DMS53 treated with DMSO at 0.1 percent for 48 hours (cell line): ENCODE data around the gene IL1RAPL2.

Experiments
- DNase-seq: peaks from one replicate; lab custom pipeline; 2025; ENCODE audit not compliant: unreplicated experiment; lab: John Stamatoyannopoulos, UW

IL1RAPL2 gene

GRCh38 chrX:105263801-105264200, 697.8 kb downstream of the IL1RAPL2 start:
- DNase-seq = no peak

GRCh38 chrX:105265093-105265492, 699.1 kb downstream of the IL1RAPL2 start:
- DNase-seq = no peak

GRCh38 chrX:105266456-105266855, 700.5 kb downstream of the IL1RAPL2 start:
- no peak for DNase-seq

GRCh38 chrX:105267167-105267566, 701.2 kb downstream of the IL1RAPL2 start:
- DNase-seq = no peak

- DNase-seq = no peak
Measured at GRCh38 chrX:105269386-105269785, 703.4 kb downstream of the IL1RAPL2 start.

GRCh38 chrX:105273326-105273725, 707.3 kb downstream of the IL1RAPL2 start:
- DNase-seq = no peak

- no peak for DNase-seq
Measured at GRCh38 chrX:105274091-105274490, 708.1 kb downstream of the IL1RAPL2 start.

- no peak for DNase-seq
Measured at GRCh38 chrX:105277132-105277531, 711.1 kb downstream of the IL1RAPL2 start.

- no peak for DNase-seq
Measured at GRCh38 chrX:105282077-105282476, 716.1 kb downstream of the IL1RAPL2 start.

- DNase-seq = no peak
Measured at GRCh38 chrX:105297041-105297440, 731.0 kb downstream of the IL1RAPL2 start.

- DNase-seq = no peak
Measured at GRCh38 chrX:105299286-105299685, 733.3 kb downstream of the IL1RAPL2 start.

GRCh38 chrX:105302246-105302645, 736.2 kb downstream of the IL1RAPL2 start:
- no peak for DNase-seq

- DNase-seq = no peak
Measured at GRCh38 chrX:105307762-105308161, 741.8 kb downstream of the IL1RAPL2 start.

GRCh38 chrX:105313596-105313995, 747.6 kb downstream of the IL1RAPL2 start:
- DNase-seq = no peak

GRCh38 chrX:105314458-105314857, 748.5 kb downstream of the IL1RAPL2 start:
- no peak for DNase-seq

- DNase-seq = no peak
Measured at GRCh38 chrX:105315248-105315647, 749.2 kb downstream of the IL1RAPL2 start.

GRCh38 chrX:105317117-105317516, 751.1 kb downstream of the IL1RAPL2 start:
- no peak for DNase-seq

- peak; percentile 2 for DNase-seq
Measured at GRCh38 chrX:105323928-105324327, 757.9 kb downstream of the IL1RAPL2 start.

- no peak for DNase-seq
Measured at GRCh38 chrX:105328773-105329172, 762.8 kb downstream of the IL1RAPL2 start.

- no peak for DNase-seq
Measured at GRCh38 chrX:105331244-105331643, 765.2 kb downstream of the IL1RAPL2 start.

GRCh38 chrX:105347373-105347772, 781.4 kb downstream of the IL1RAPL2 start:
- no peak for DNase-seq

GRCh38 chrX:105349476-105349875, 783.5 kb downstream of the IL1RAPL2 start:
- DNase-seq = no peak

- no peak for DNase-seq
Measured at GRCh38 chrX:105375816-105376215, 809.8 kb downstream of the IL1RAPL2 start.

GRCh38 chrX:105424729-105425128, 858.7 kb downstream of the IL1RAPL2 start:
- no peak for DNase-seq
